Measurements from ENCODE around the gene JARID2. TPM values are rescaled to one million over a fixed set of nuclear protein-coding genes. Genes with fewer than 3 reads are reported as not detected.

JARID2 gene
- total and polyA plus RNA-seq, 2 of the 13 experiments (the other 11 are each of a cell fraction or from before 2014, with no cell fraction given): 7.5 to 10.3 TPM

GRCh38 chr6:15244620-15245360 lies 1.1 kb upstream of the JARID2 start (continued):
- TF ChIP-seq BRF2 (CRISPR knock-in tag; IDR thresholded peaks at IDR 0.05): peak; percentile 78; the same call in 1 of the 2 replicates
- TF ChIP-seq ARID2 (CRISPR knock-in tag; IDR thresholded peaks at IDR 0.05; ENCODE audit: borderline replicate concordance): 0 out of 2 replicates have a peak, but pooled peaks have one; percentile 58
- no peak for TF ChIP-seq CEBPB (IDR thresholded peaks at IDR 0.05; ENCODE audit: borderline replicate concordance, low read depth, low read length)
- peak; percentile 45; the same call in 1 of the 2 replicates for TF ChIP-seq ZSCAN25 (CRISPR knock-in tag; IDR thresholded peaks at IDR 0.05)
- peak; percentile 17 for TF ChIP-seq HNRNPK (IDR thresholded peaks at IDR 0.05; ENCODE audit: low read depth, low read length, poor library complexity, severe bottlenecking)
- peak; percentile 56; the same call in 1 of the 2 replicates for TF ChIP-seq ZNF432 (CRISPR knock-in tag; IDR thresholded peaks at IDR 0.05; ENCODE audit: borderline replicate concordance)
- 0 out of 2 replicates have a peak, but pooled peaks have one; percentile 40 for TF ChIP-seq JUND (CRISPR knock-in tag; IDR thresholded peaks at IDR 0.05)
- TF ChIP-seq ZNF274 (CRISPR knock-in tag; IDR thresholded peaks at IDR 0.05): peak; percentile 75; the same call in 1 of the 2 replicates
- no peak for TF ChIP-seq ZNF790 (CRISPR knock-in tag; IDR thresholded peaks at IDR 0.05; ENCODE audit: borderline replicate concordance)
- no peak for TF ChIP-seq ZBTB10 (CRISPR knock-in tag; IDR thresholded peaks at IDR 0.05; ENCODE audit: borderline replicate concordance)
- peak; percentile 56; the same call in 1 of the 2 replicates for TF ChIP-seq HES4 (CRISPR knock-in tag; IDR thresholded peaks at IDR 0.05; ENCODE audit: borderline replicate concordance)
- peak; percentile 72; the same call in 1 of the 2 replicates for TF ChIP-seq MXD1 (CRISPR knock-in tag; IDR thresholded peaks at IDR 0.05)
- peak; percentile 75; the same call in 1 of the 2 replicates for TF ChIP-seq ZNF468 (CRISPR knock-in tag; IDR thresholded peaks at IDR 0.05)
- no peak for TF ChIP-seq ZNF720 (CRISPR knock-in tag; IDR thresholded peaks at IDR 0.05)
- TF ChIP-seq ZNF841 (CRISPR knock-in tag; IDR thresholded peaks at IDR 0.05; ENCODE audit: borderline replicate concordance): peak; percentile 68; the same call in 1 of the 2 replicates
- peak; percentile 29; the same call in 1 of the 2 replicates for TF ChIP-seq ZNF607 (CRISPR knock-in tag; IDR thresholded peaks at IDR 0.05; ENCODE audit: borderline replicate concordance)
- TF ChIP-seq RNF219 (CRISPR knock-in tag; IDR thresholded peaks at IDR 0.05): no peak
- TF ChIP-seq RARA (CRISPR knock-in tag; IDR thresholded peaks at IDR 0.05): peak; percentile 40; the same call in 1 of the 2 replicates
- TF ChIP-seq ZNF441 (CRISPR knock-in tag; IDR thresholded peaks at IDR 0.05; ENCODE audit: borderline replicate concordance): peak; percentile 25; the same call in 1 of the 2 replicates
- TF ChIP-seq ZNF850 (CRISPR knock-in tag; conservative IDR thresholded peaks at IDR 0.05): 0 out of 2 replicates have a peak, but pooled peaks have one; percentile 27
- peak; percentile 29; the same call in 1 of the 2 replicates for TF ChIP-seq PHF8 (CRISPR knock-in tag; IDR thresholded peaks at IDR 0.05)
- TF ChIP-seq MYC (CRISPR knock-in tag; IDR thresholded peaks at IDR 0.05; ENCODE audit: borderline replicate concordance): peak; percentile 42; the same call in 1 of the 2 replicates

Measured in HepG2 (cell line).